ENCODE measurements around the gene CHST8.
"Not testable (repeated sequence)": the region's sequence is repeated elsewhere in the genome, so short reads cannot be mapped to it uniquely, and the experiment has no call there.

Gene CHST8

GRCh38 chr19:33693678-33694077 is 71.9 kb downstream of the CHST8 start:
- DNase-seq, result no peak

- DNase-seq, result not testable (repeated sequence)
These were observed 73.8 kb downstream of the CHST8 start for GRCh38 chr19:33695547-33695946.

- no peak for DNase-seq
These were observed 76.0 kb downstream of the CHST8 start for GRCh38 chr19:33697766-33698165.

DNA sequence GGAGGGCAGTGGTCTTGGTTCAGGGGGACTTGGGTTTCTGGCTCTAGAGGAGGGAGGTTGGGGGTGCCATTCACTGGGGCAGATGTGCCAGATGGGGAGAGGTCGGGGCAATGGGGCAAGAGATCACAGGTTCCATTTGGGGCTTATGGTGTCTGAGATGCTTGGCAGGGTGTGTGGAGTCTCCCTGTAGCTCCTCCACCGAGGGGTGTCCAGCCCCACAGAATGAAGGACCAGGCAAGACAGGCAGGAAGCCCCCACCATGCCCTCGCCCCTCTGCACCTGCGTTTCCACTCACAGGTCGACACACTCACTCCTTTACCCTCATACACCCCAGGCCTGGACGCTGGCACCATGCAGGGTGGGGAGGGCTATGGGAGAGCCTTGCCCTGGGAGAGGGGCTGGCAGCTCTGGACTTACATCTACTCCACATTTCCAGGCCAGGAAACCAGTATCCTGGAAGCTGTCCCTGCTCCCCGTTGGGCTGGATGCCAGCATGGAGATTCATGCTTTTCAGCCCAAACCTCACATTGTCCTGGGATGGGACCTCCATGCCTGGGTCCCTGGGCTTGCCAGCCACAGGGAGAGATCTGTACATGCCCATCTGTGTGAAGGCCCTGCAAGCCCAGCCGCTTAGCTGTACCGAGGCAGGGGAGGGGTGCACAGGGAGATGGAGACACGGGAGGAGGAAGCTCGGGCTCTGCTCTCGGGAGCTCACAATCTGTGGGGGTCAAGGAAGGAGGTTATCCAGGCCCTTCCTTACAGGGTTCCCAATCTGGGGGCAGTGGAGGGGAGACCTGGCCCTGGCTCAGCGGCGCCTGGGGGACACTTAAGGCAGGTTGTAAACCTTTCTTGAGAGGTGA is 77.1 kb downstream of the CHST8 start:
- DNase-seq, result no peak

- DNase-seq, result no peak
These were observed 78.1 kb downstream of the CHST8 start for GRCh38 chr19:33699754-33700407.

DNA sequence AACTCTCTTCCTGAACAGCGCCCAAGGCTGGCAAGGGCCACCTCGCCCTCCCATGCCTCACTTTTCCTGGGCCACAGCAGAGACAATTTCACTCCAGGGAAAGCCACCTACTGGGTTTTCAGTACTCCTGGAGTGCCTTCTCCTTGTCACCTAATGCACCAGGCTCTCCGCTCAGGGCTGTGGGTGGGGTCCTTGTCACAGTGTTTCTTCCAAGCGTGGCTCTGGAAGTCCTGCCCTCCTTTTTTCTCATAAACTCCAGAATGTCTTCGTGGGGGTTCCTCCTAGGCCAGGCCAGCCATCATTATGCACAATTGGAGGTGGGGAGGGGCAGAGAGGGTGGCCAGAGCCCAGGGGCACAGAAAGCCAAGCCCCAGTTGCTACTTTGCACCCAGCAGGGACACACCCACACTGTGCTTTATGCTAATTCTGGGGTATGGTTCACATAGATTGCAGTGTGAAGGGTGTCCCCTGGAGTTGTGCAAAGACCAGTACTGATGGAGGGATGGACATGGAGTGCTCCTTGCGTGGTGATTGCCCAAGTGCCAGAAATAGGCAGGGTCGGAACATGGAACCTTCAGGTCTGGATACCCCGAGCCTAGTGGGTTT is 78.8 kb downstream of the CHST8 start:
- no peak for DNase-seq

DNA sequence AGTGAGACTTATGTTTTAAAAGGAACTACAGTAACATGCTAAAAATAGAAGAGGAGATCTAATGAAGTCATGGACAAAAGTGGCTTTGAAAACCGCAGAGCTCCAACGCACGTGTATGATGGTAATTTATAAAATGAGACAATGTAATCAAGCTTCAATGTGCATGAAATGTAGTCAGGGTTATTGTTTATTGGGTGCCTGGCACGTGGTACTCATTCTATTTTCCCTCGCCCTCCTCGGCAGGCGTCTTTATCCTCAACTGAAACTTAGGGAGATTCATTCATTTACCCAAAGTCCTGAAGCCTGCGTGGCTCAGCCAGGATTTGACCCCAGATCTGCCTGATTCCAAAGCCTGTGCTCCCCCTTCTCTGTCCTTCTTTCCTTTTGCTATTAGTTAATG is 79.8 kb downstream of the CHST8 start:
- no peak for DNase-seq

GRCh38 chr19:33702606-33703437 is 81.1 kb downstream of the CHST8 start:
- no peak for DNase-seq

- no peak for DNase-seq
These were observed 81.6 kb downstream of the CHST8 start for GRCh38 chr19:33703438-33703750.

GRCh38 chr19:33703821-33704220 is 82.1 kb downstream of the CHST8 start:
- no peak for DNase-seq

DNA sequence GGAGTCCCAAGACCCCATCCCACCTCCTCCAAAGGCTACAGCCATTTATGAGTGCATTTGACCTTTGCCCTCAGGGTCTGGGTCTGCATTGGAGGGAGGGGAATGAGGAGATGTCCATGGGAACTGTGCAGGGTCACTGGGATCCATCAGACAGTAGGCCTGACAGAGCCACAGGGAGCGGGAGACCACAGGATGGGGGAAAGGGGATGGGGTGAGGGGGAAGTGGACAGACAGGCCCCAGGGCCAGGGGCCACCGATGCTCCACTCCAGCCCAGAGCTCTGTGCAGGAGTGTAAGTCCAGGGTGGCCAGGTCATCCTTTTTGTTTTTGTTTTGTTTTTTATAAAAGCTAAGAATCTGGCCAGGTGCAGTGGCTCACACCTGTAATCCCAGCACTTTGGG is 82.5 kb downstream of the CHST8 start:
- DNase-seq, result no peak

DNA sequence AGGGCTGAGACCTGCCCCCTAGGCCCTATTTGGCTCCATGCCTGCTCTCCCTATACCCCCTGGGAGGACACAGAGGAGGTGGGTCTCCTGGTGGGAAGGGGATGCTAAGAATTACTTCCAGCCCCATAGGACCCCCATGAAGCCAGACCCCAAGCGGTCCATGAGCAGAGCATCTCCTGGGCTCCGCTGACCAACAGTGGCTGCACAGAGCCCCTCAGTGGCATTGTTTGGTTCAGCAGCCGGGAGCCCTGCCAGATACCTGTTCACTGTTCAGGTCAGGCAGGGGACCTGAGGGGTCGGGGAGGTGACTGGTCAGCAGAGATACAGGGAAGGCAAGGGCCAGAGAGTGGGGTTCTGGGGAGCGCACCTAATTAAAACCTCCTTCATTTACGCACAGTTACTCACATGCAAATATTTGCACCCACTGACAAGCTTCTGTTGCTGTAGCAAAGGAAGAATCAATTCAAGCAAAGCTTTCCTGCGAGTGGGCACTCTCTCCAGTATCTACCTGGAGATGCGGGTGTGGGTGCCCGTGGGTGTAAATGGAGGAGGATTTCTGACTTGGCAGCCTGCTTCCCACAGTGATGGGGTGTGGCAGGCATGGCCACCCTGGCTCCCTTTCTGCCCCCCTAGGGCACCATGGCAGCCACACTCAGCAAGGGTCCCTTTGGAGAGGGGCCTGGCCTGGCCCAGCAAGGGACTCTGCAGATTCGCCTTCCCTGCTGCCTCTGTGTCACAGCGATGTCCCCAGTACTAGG is 83.5 kb downstream of the CHST8 start:
- no peak for DNase-seq

- DNase-seq, result no peak
These were observed 84.1 kb downstream of the CHST8 start for GRCh38 chr19:33705860-33706259.

DNA sequence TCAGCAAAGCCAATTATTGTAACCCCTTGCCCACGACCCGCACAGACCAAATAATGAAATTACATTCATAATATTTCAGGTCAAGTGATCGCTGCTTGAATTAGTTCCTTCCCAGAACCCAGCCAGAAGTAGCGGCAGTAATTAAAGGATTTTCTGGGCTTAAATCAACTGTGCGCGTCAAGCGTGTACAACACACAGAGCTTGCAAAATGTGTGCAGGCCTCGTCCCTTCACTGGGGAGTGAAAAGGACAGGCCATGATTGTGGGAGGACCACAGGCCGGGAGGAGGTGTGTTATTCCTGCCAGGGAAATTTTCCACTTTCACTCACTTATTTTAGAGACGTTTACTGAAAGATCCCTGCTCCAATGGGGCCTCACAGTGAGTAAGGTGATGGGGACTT is 84.9 kb downstream of the CHST8 start:
- no peak for DNase-seq

DNA sequence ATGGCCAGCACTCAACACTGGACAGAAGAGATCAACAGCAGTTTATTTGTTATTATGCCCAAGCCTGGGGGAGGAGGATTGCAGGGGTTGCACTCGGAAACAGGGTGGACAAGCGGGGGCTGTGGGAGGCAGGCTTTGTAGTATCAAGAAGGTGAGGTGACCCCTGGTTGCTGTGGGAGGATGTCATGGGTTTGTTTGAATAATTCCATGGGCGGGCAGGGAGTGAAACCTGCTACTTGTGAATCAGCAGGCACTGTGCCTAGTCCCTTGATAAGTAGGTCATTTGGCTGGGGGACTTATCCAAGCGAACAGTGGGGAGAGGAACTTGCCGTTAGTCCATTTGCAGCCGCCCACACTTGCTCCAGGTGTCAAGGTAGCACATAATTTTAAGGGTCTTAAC is 90.5 kb downstream of the CHST8 start:
- DNase-seq, result no peak

DNA sequence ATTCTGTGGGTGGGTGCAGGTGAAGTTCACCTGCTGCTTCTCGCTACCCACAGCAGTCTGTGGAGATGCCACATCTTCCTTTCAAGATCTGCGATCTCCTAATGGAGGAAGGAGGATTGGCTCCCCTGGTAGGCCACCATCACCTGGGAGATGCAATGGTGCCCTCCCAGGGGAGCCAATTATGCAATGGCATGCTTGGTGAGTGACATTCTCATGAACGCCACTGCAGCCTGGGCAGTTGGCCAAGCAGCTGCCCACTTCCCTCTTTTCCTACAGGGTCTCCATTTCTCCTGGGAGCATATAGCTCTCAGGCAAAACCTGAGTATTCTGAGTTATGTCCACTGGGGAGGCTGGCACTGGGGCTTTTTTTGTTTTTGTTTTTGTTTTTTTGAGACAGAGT is 91.4 kb downstream of the CHST8 start:
- no peak for DNase-seq

DNA sequence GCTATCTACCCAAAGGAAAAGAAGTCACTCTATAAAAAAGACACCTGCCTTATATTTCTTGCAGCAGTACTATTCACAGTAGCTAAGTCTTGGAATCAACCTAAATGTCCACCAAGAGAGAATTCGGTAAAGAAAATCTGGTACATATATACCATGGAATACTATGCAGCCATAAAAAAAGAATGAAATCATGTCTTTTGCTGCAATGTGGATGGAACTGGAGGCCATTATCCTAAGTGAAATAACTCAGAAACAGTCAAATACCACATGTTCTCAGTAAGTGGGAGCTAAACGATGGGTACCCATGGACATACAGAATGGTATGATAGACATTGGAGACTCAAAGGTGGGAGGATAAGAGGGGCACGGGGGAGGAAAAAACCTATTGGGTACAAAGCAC is 92.4 kb downstream of the CHST8 start:
- DNase-seq, result no peak

DNA sequence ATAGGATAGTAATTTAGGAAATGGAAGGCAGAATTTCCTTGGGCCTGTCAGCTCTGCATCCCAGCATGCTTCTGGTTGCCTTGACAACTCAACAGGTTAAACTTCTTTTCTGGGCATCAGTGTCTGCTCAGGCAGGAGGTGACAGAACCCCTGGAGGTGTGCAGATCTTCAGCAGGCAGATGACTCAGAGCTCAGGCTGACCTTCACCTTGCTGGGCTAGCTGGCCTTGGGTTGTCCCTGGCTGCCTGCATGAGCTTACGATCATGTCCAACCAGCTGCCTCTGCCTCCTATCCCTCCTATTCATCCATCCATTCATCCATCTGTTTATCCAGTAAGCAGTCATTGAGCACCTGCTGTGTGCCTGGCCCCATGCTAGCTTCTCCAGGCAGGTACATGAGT is 93.7 kb downstream of the CHST8 start:
- DNase-seq, result no peak

GRCh38 chr19:33717878-33718277 is 96.1 kb downstream of the CHST8 start:
- DNase-seq, result no peak

- no peak for DNase-seq
These were observed 97.0 kb downstream of the CHST8 start for GRCh38 chr19:33718651-33719254.

DNA sequence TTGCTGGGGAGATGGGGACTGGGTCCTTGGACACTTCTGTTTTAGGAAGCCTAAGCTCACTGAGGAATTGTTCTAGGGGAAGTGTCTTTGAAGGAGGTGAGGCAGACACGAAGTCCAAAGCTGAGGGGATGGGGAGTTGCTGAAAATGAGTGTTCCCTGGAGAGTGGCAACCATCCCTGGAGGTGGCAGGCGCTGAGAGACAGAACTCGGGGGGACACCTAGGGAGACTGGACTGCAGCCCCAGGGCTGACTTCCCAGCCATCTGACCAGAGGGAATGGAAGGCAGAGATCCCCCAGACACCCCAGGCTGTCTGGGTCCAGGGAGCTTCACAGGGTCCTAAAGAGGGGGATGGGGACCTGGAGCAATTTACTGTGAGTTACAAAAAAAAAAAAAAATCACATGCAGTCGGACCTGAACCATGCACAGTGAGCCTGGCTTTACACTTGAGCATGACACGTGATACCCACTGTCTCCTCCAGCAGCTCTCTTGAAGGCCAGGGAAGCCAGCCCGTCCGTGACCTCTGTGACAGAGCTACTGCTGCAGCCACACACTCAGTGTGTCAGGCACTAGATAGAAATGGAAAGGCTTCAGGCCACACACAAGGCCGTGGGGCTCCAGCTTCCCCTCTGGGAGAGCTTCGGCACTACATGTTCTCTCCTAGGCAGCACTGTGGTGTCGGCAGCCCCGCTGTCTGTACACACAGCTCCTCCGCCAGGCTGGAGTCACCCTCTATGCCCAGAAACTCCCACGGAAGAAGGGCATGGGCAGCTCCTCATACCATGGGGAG is 97.8 kb downstream of the CHST8 start:
- DNase-seq, result no peak

- DNase-seq, result no peak
These were observed 98.4 kb downstream of the CHST8 start for GRCh38 chr19:33720155-33720493.

Measured in NCI-H1694 treated with DMSO at 0.1 percent for 48 hours (cell line).